Measurements from ENCODE around the gene TREML1.

DNA sequence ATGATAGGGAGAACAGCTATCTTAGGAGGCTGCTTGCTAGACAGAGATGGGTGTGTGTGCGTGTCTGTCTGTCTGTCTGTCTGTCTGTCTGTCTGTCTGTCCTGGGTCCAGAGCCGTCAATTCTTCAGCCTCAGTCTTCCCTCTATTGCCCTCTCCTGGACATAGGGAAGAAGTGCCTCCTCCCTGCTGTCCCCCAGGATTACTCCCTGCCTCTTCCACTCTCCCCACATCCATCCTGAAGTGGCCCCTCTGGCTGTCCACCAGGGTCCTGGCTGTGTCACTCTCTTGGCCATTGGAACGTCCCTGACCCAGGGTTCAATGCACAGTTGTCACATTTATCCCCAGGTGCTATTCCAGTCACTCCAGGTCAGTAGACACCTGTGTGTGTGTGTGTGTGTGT lies 36.6 kb upstream of the TREML1 start:
- TF ChIP-seq, protein P1, sequence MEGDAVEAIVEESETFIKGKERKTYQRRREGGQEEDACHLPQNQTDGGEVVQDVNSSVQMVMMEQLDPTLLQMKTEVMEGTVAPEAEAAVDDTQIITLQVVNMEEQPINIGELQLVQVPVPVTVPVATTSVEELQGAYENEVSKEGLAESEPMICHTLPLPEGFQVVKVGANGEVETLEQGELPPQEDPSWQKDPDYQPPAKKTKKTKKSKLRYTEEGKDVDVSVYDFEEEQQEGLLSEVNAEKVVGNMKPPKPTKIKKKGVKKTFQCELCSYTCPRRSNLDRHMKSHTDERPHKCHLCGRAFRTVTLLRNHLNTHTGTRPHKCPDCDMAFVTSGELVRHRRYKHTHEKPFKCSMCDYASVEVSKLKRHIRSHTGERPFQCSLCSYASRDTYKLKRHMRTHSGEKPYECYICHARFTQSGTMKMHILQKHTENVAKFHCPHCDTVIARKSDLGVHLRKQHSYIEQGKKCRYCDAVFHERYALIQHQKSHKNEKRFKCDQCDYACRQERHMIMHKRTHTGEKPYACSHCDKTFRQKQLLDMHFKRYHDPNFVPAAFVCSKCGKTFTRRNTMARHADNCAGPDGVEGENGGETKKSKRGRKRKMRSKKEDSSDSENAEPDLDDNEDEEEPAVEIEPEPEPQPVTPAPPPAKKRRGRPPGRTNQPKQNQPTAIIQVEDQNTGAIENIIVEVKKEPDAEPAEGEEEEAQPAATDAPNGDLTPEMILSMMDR (IDR thresholded peaks at IDR 0.05) = no peak
- TF ChIP-seq EP300 (IDR thresholded peaks at IDR 0.05) = no peak
